GM18502 (cell line): Measurements from ENCODE around the gene PDCD11.
"Not testable (repeated sequence)": the region's sequence is repeated elsewhere in the genome, so short reads cannot be mapped to it uniquely, and the experiment has no call there.

Experiments used
- ATAC-seq: cut with Tn5 transposase; IDR thresholded peaks from one replicate; pipeline ENCODE4 v1.9.1; 2021; ENCODE audit warnings: mild to moderate bottlenecking; ENCODE audit not compliant: unreplicated experiment, poor library complexity

PDCD11 gene

DNA sequence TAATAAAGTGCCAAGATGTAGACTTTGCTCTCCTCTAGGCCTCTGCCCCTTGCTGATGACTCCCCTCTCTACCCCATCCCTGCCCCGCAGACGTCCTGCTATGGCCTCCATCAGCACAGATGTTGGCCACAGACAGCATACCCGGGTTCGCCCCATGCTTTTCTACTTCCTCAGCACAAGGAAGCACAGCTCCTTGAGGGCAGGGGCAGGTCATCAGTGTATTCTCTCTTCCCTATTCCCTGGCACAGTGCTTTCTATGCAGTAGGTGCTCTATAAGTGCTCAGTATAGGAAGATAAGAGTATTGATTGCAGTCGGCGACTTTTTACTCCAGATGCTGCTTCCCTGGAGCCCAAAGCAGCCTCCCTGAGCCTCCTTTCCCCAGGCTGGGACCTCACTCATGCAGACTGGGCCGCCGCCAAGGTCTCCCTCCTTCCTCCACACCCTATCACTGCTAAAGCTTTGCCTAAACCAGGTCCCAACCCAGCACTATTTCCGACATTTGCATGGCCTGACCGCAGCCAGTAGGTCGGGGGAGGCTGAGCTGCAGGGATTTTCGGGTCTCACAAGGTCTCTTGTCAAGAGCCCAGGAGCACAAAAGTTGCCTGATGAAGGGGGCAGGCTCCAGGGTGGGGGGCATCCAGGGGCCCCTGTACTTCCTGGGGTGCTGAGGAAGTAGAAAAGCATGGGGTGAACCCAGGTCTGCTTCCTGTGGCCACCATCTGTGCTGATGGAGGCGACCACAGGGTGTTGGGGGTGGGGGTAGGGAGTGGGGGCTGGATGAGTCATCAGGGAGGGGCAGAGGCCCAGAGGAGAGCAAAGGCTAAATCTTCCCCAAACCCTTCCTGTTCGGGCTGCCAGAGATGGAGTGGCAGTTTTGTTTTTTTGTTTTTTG is 74.6 kb downstream of the PDCD11 start:
- ATAC-seq, result peak; percentile 73

DNA sequence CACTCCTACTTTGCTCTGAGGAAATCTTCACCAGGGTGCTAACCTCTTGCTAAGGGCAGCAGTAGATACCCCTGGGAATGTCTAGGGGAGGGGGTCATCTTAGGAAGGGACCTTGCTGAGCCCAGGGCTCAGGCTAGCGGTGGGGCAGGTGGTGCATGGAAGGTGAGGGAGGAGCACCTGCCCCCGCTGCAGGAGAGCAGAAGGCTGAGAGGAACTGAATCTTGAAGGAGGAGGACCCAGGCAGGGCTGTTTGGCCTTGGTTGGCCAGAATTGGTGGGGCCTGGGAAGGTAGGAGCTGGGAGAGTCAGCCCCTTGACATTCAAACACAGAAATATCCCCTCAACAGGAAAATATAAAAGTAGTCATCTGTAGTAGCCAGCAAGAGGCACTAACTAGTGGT is 75.6 kb downstream of the PDCD11 start:
- no peak for ATAC-seq

DNA sequence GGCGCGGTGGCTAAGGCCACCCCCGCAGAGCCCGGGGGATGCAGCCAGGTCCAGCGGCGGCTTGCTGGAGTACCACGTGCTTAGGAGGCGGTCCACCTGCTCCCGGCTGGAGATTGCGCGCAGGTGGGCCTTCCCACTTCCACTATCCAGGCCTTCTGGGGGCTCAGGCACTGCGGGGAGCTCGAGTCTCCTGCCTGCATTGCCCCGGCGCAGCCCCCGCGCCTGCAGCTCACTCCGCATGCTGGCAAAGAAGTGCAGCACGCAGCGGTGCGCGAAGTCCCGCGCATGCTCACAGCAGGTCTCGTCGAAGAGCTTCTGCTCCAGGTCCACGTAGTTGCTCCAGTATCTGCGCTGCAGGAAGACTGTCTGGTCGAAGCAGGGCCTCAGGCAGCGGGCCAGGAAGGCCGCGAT is 76.8 kb downstream of the PDCD11 start:
- no peak for ATAC-seq

DNA sequence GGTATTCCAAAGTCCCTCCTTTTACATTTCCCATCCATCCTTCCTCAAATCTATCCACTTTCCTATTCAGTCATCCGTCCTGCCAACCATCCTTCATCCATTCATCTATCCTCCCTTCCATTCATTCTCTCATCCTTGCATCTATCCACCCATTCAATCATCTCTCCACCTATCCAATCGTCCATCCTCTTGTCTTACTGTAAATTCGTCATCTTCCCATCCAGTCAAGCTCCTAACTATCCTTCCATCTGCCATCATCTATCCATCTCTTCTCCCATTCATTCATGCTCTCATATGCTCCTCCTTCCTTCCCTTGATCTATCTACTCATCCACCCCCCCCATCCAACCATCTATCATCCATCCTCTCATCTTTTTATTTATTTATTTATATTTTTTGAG is 77.7 kb downstream of the PDCD11 start:
- ATAC-seq, result no peak

DNA sequence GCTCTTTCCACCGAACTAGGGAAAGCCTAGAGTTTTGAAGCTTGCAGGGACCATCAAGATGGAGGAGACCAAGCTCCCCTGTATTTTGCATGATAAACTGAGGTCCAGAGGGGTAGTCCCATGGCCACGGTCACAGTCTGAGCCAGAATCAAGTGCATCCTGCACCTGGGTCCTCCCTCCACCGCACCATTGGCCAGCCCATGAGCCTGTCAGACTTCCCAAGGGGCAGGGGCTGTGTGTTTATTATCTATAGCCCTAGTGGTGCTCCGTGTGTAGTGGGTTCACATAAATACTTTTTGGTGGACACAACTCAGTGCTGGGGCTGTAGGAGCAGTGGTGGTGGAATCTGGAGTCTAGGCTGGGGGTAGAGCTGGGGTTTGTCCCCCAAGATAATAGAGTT is 79.0 kb downstream of the PDCD11 start:
- no peak for ATAC-seq

DNA sequence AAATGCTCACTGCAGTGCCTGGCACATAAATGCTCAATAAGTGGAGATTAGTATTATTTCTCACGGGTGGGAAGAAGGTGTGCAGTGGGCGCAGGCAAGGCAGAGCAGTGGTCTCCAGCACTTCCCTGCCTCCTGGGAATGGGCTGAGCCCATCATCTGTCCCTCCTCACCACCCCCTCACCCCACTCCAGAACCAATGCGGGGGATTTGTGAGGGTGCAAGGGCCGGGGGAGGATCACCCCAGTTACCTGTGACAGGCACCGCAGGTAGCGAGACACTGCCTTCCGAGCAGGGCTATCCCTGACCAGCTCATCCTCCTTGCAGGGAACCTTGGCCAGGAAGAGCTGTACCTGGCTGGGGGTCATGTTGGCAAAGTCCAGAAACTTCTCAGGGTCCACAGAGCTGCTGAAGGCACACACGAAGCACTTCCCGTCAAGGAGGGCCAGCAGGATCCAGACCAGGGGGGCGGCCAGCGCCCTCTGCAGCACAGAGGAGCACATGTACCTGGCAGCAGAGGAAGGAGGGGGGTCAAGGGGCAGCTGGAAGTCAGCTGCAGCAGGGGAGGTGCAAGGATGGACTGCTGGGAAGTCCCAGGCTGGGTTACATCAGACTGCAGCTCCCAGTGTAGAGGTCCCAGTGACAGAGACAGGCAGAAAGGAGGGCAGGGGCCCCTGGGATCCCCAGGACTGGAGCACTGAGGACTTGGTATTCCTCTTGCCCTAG is 79.8 kb downstream of the PDCD11 start:
- peak; percentile 49 for ATAC-seq

DNA sequence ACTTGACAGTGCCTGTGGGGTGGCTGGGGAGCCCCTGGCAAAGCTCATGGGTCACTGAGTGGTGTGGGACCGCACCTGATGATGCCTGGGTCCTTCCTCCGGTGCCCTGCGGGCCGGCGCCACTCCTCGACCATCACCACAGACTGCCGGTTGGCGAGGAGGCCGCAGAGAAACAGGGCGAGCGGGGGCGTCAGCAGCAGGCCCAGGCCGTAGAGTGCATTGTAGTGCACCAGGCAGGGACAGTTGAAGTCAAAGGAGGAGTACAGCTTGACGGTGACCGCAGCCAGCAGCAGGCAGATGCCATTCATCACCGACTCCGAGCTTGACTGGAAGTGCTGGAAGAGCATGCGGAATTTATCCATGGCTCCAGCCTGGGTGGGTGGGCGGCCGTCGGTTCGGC is 82.2 kb downstream of the PDCD11 start:
- no peak for ATAC-seq

DNA sequence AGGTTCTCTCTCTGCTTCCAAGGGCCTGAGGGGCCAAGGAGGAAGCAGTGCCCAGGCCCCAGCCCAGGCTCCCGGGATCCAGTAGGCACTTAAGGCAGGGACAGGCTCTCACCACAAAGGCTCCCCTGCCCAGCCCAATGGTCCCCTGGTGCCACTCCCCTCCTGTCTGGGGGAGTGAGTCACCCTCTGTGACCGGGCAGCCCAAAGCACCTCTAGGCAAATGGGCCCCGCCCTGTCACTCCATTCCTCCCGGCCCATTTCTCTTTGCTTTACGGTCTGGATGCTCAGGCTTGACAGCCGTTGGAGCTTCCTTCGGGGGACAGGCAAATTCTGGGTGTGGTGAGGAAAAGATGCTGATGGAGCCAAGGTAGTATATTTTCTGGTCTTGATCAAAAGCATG is 82.7 kb downstream of the PDCD11 start, which contains the start of gene CALHM3:
TSS of gene CALHM3 (minus strand) at position 106 of the 400 bp plus-strand sequence. CDS start 208 bp downstream, outside the sequence.
- ATAC-seq, result no peak

DNA sequence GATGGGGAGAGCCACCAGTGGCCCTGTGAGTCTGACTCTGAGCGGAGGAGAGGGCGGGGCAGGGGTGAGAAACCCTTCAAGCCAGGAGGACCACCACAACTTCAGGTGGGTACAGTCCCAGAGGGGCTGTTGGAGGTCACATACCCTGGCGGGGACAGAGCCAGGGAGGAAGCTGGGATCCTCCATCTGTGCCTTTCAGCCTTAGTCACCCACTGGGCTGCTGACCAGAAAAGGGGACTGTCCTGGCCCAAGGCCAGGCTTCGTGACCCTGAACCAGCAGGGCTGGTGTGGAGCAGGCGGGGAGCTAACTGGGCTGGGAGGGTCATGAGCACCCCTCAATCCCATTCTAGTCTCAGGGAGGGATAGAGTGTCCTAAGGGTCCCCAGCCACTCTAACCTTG is 84.1 kb downstream of the PDCD11 start:
- ATAC-seq, result no peak

DNA sequence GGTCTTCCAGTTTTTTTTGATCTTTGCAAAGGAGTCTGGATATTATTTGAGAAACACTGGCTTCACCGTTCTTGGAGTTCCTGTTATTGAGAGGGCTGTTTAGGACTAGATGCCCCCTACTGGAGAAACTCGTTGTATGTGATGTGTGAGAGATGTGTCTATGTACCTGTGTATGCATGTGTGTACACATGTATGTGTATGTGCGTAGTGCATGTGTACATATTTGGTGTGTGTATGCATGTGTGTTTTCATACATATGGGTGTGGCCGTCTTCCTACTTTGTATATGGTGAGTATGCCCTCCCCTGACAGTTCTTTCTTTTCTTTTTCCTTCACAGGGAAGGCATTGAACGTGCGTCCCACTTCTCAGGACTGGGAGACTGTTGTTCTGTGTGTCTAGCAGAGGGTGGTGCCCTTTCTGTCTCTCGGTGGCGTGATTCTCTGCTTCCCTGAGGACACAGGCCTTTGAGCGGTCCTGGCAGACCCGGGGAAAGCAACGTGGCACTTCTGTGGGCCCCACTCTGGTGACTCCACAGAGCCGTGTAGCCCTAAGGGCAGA is 85.6 kb downstream of the PDCD11 start:
- no peak for ATAC-seq

DNA sequence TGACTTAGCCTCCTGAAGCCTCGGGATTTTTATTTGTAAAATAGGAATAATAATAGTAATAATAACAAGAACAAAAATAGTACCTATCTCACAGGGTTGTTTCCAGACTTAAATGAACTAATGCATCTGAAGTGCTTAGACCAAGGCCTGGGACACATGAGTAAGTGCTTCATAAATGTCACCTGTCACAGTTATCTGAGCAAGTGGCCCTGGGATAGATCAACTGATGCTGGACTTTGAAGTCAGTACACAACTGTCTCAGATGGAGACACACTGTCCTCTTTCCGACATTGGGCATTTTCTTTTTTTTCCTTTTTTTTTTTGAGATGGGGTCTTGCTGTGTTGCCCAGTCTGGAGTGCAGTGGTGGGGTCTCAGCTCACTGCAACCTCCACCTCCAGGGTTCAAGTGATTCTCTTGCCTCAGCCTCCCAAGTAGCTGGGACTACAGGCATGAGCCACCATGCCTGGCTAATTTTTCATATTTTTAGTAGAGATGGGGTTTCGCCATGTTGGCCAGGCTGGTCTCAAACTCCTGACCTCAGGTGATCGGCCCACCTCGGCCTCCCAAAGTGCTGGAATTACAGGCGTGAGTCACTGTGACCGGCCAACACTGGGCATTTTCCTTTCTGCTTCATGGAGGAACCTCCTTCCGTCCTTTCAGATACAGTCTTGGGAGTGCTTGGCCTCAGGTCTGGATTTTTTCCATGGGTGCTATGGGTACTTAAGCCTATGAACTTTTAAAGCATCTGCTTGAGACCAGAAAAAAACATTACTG is 90.4 kb downstream of the PDCD11 start:
- ATAC-seq, result not testable (repeated sequence)

DNA sequence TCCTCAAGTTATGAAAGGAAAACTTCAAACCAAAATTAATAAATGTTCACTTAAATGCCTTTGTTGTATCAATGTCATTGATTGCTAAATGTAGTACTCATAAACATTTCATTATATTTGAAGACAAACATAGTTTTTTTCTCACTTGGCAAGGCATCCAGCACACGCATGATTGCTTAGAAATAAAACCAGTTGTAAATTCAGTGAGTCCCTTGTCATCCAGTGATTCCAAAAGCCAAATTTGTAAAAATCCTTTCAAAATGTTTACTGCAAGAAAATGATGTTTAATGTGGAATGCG is 90.9 kb downstream of the PDCD11 start:
- no peak for ATAC-seq

DNA sequence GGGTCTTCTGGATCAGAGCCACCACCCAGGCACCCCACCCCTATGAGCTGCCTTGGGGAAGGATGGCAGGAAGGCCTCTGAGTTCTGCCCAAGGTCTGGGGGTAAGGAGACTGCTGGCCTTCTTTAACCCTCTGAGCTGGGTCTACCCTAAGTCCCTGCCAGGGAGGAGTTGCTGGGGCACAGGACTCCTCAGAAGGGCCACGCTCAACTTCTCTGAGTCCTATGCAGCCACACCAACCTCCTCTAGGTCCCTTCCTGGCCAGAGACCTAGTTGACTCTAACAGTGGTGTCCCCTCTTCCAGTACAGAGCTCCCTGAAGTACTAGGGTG is 94.5 kb downstream of the PDCD11 start:
- ATAC-seq, result no peak

DNA sequence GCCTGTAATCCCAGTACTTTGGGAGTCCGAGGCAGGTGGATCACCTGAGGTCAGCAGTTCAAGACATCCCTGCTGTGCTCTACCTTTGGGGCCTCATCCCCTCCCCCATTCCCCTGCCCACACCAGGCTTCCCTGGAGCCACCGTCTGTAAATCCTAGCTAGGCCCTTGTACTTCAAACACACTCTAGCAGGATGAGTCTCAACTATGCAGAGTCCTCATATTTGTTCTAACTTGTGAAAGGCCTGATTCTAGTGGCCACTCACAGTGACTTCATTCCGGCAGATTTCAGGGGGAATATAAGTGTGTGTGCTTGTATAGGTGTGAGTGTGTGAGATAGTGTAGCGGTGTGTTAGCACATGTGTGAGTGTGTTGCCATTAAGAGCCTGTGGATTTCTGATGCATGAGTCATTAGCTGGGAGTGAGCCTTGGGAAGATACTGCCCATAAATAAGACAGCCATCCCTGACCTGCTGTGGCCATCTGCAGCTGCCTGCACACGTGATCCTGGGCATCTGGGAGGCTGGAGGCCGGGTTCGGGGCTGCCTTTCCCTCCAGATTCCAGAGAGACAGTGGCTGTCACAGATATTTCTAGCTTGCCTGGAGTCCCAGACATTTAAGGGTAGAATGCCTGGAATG is 95.4 kb downstream of the PDCD11 start:
- ATAC-seq, result no peak

DNA sequence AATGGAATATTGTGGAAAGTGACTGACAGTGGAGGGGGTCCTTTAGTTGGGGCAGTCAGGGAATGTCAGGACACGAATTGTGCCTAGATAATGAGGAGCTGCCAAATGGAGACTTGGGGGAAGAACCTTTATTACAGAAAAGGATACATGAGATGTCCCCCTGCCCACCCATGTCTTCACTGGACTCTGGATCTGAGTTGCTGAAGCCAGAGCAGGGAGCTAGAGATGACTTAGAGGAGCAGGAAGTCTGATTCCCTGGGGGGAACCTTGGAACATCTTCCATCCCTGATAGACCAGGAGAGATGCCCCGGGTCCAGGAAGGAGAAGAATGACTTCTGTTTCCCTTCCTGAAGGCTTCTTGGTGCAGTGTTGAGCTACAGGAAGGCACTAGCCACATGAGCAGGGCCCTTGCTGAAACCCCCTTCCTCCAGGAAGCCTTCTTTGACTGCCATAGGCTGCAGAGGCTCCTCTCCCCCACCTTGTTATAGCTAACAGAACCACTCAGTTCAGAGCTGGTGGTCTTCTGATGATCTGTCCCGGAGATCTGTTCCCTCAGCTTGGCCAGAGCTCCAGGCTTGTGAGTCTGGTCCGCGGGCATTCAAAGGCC is 96.3 kb downstream of the PDCD11 start:
- ATAC-seq, result no peak

DNA sequence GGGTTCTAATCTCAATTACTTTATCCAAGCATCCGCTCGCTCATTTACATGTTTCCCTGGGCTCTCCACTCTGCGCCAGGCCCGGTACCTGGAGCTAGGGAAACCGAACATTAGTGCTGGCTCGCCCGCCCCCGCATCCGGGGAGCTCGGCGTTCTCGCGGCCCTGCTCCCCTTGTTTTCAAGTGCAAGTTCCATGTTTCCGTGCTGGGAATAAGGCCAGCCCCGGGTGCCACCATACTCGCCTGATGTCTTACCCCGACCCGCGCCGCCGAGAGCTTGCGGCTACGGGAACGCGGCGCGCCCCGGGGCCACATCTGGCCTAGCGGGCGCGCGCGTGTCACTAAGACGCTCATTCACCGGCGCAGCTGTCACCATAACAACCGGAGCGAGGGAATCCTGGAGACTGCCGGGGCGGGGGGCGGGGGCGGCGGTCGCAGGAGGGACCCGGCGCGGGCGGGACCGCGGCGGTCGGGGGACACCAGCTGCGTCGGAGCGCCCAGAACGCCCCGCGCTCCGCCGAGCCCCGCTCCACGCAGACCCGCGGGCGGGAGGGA is 97.0 kb downstream of the PDCD11 start, which contains the start of gene NEURL1:
TSS of gene NEURL1 (plus strand) at position 344 of the 554 bp plus-strand sequence. CDS start 683 bp downstream, outside the sequence.
- no peak for ATAC-seq

DNA sequence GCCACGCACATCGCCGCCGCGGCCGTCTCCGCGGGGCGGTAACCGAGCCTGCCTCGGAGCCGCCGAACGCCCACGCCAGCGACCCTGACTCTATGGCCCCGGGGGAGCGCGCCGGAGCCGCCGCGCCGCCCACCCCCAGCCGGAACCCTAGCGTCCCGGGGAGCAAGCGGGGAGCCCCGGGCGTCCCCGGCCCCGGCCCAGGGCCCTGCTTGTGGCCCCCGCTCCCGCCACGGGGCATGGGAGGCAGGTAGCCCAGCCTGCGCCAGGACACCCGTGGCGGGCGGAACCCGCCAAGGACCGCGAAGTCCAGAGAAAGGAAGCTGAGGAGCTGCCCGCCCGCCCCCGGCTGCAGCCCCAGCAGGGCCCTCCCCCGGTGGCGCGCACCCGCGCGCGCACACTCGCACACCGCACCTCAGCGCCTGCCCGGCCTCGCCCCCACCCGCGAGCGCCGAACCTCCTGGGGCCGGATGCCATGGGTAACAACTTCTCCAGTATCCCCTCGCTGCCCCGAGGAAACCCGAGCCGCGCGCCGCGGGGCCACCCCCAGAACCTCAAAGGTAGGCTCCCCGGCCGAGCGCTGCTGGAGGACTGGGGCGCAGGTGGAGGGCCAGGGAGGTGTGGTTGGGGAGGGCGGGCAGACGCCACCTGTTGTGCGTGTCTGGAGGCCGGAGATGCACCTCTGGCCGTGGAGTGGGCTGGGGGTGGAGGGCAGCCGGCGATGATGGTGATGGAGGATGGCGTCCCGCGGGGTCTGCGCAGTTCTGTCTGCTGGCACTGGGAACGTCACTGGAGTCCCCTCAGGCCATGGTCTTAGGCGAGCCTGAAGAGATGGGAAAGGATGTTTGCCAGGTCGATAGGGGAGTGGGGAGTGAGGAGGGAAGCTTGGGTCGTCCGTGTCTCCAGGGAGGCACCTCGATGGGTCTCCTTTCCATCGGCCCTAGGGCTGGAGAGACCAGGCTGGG is 97.8 kb downstream of the PDCD11 start:
- no peak for ATAC-seq

DNA sequence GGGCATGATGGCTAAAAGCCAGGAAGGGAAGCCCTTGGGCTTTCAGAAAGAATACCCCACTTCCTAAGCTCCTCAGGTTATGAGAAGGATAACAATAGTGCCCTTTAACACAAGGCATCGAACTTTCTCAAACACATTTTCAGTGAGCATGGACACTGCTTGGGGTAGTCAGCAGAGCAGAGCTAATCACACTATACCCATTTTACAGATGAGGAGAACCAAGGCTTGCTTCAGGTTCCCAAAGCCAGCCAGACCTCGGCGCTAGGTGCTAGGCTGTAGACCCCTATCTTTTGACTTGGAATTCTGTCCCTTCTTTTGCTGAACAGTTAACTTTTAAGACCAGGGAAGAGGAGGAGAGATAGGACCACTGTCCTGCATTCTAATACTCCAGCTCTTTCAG is 98.9 kb downstream of the PDCD11 start:
- ATAC-seq, result no peak
